ENCODE results near the gene NT5C3B. TPM values are rescaled to one million over a fixed set of nuclear protein-coding genes. Genes with fewer than 3 reads are reported as not detected.
A peak's percentile ranks its signal among the peaks of the same experiment; 100 is the strongest.
"Not testable (repeated sequence)": the region's sequence is repeated elsewhere in the genome, so short reads cannot be mapped to it uniquely, and the experiment has no call there.

The NT5C3B gene
- polyA plus RNA-seq (2011; rRNA removed), result 88.3 and 123 TPM in 2 replicates
- polyA minus RNA-seq (2011; rRNA and poly(A)+ RNA removed), result 36.4 and 41.5 TPM in 2 replicates

GRCh38 chr17:41835800-41836549 lies at the start of gene NT5C3B:
NT5C3B (minus strand) TSS chr17:41836232; CDS start chr17:41836193, 39 bp downstream.
- no peak for DNase-seq (ENCODE audit: low read depth)
- H3K27me3 ChIP-seq (ENCODE audit: control insufficient read depth, insufficient read depth, low read length), result no peaks in the 10 kb centered on the region
- TF ChIP-seq, protein P1, sequence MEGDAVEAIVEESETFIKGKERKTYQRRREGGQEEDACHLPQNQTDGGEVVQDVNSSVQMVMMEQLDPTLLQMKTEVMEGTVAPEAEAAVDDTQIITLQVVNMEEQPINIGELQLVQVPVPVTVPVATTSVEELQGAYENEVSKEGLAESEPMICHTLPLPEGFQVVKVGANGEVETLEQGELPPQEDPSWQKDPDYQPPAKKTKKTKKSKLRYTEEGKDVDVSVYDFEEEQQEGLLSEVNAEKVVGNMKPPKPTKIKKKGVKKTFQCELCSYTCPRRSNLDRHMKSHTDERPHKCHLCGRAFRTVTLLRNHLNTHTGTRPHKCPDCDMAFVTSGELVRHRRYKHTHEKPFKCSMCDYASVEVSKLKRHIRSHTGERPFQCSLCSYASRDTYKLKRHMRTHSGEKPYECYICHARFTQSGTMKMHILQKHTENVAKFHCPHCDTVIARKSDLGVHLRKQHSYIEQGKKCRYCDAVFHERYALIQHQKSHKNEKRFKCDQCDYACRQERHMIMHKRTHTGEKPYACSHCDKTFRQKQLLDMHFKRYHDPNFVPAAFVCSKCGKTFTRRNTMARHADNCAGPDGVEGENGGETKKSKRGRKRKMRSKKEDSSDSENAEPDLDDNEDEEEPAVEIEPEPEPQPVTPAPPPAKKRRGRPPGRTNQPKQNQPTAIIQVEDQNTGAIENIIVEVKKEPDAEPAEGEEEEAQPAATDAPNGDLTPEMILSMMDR (IDR thresholded peaks at IDR 0.05; ENCODE audit: insufficient read depth, low read depth, low read length), result no peak
- POLR2A ChIA-PET, result no interaction called here
- peaks cover 7% of the 10 kb centered on the region for H3K36me3 ChIP-seq (ENCODE audit: control insufficient read depth, insufficient read depth, low read length)
- H3K4me3 ChIP-seq (ENCODE audit: low read depth, low read length), result peak within 1 kb of the TSS; percentile 91
- CTCF ChIA-PET, result interaction anchor here (1.3 to 2.4 kb wide), 4 partner anchors 9 to 49 kb away, joined by 3 to 7 read pairs (median 4); partner anchors contain the start of gene JUP

DNA sequence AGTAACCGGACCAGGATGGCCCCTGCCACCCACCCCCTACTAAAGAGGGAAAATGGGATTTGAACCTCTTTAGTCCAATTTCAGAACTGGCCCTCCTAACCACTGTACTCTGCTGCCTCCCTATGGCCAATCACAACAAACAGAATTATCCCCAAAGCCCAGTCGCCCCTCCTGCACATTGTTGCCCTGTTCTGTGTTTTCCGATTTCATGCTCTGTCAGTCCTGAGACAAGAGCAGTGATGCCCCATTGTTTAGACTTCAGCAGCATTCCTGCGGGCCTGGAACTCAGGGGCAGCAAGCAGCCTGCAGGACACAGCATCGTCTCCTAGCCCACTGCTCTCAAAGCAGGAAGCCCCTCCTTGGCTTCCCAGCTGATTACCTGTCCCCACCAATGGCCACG lies 49.7 kb upstream of the NT5C3B start:
- no peak overlapping the region for H3K4me3 ChIP-seq (ENCODE audit: low read depth, low read length)
- ChIA-PET CTCF (no interaction called here), POLR2A (interaction anchor here (0.6 kb wide), 1 partner anchor 73 kb away, joined by 3 read pairs; the partner anchor contains the start of gene FKBP10)
- H3K27me3 ChIP-seq (ENCODE audit: control insufficient read depth, insufficient read depth, low read length), result no peaks in the 10 kb centered on the region
- TF ChIP-seq, protein P1 (IDR thresholded peaks at IDR 0.05; ENCODE audit: insufficient read depth, low read depth, low read length), result 0 out of 2 replicates have a peak, but pooled peaks have one; percentile 14
- DNase-seq (ENCODE audit: low read depth), result no peak
- peaks cover 39% of the 10 kb centered on the region for H3K36me3 ChIP-seq (ENCODE audit: control insufficient read depth, insufficient read depth, low read length)

DNA sequence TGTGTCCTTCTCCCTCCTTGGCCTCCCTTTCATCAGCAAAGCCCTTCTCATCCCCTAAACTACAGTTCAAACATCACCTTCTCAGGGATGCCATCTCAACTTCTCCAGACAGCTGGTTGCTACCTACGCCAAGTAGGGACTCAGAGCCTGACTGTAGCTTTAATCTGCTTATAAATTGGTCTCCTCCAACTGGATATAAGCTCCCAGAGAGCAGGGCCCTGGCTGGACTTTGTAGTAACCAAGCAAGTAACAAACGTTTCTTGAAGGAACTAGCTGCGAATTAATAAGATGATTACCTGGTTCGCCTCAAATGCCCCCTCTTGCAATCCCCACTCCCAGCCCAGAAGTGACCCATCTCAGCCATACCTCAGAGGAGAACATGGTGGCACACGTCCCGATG lies 46.7 kb upstream of the NT5C3B start:
- H3K27me3 ChIP-seq (ENCODE audit: control insufficient read depth, insufficient read depth, low read length), result no peaks in the 10 kb centered on the region
- POLR2A ChIA-PET, result no interaction called here
- H3K4me3 ChIP-seq (ENCODE audit: low read depth, low read length), result no peak overlapping the region
- no peak for DNase-seq (ENCODE audit: low read depth)
- CTCF ChIA-PET, result interaction anchor here (0.7 to 1.1 kb wide), 2 partner anchors 8 to 12 kb away, joined by 3 to 5 read pairs; no protein-coding TSS in a partner anchor
- H3K36me3 ChIP-seq (ENCODE audit: control insufficient read depth, insufficient read depth, low read length), result peaks cover 46% of the 10 kb centered on the region
- TF ChIP-seq, protein P1 (IDR thresholded peaks at IDR 0.05; ENCODE audit: insufficient read depth, low read depth, low read length), result no peak

DNA sequence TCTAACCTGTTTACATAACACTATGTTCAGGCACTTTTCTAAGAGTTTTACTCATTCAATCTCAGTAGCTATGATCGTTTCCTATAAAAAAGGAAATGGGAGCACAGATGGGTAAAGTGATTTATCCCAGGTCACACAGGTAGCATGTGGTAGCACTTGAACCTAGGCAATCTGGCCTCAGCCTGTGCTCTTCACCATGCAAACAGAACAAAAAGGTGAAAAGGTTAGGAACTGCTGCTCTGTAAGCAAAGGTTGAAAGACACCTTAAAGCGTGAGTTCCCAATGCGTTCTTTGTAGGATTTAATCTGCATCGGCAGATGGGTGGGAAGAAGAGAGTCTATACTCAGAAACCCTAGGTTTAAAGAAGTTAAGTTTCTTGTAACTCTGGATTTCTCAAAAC lies 44.1 kb upstream of the NT5C3B start:
- DNase-seq (ENCODE audit: low read depth), result no peak
- Histone ChIP-seq H3K27me3 (ENCODE audit: control insufficient read depth, insufficient read depth, low read length) (no peaks in the 10 kb centered on the region), H3K4me3 (ENCODE audit: low read depth, low read length) (no peak overlapping the region), H3K36me3 (ENCODE audit: control insufficient read depth, insufficient read depth, low read length) (peaks cover 35% of the 10 kb centered on the region)
- ChIA-PET POLR2A (no interaction called here), CTCF (interaction anchor here (0.8 kb wide), 1 partner anchor 37 kb away, joined by 3 read pairs; no protein-coding TSS in a partner anchor)
- TF ChIP-seq, protein P1 (IDR thresholded peaks at IDR 0.05; ENCODE audit: insufficient read depth, low read depth, low read length), result no peak

- H3K4me3 ChIP-seq (ENCODE audit: low read depth, low read length); H3K27me3 ChIP-seq (ENCODE audit: control insufficient read depth, insufficient read depth, low read length); DNase-seq (ENCODE audit: low read depth); POLR2A ChIA-PET: not testable (repeated sequence)
- H3K36me3 ChIP-seq (ENCODE audit: control insufficient read depth, insufficient read depth, low read length), result peaks cover 32% of the 10 kb centered on the region
- CTCF ChIA-PET, result interaction anchor here (0.9 to 1.1 kb wide), 2 partner anchors 19 to 64 kb away, joined by 3 to 4 read pairs; no protein-coding TSS in a partner anchor
Observed at GRCh38 chr17:41874293-41874670, 38.2 kb upstream of the NT5C3B start.
